GM20431 (cell line): ENCODE measurements around the gene LRMDA.

ENCODE experiments used
- in situ Hi-C: fragments of 300-500 bp; cut with MseI, MboI; formaldehyde crosslinking; loops from one replicate; pipeline ENCODE4 v1.15.0; 2020; ENCODE audit warnings: low sequenced_read_pairs; ENCODE audit not compliant: unreplicated experiment

Gene LRMDA

DNA sequence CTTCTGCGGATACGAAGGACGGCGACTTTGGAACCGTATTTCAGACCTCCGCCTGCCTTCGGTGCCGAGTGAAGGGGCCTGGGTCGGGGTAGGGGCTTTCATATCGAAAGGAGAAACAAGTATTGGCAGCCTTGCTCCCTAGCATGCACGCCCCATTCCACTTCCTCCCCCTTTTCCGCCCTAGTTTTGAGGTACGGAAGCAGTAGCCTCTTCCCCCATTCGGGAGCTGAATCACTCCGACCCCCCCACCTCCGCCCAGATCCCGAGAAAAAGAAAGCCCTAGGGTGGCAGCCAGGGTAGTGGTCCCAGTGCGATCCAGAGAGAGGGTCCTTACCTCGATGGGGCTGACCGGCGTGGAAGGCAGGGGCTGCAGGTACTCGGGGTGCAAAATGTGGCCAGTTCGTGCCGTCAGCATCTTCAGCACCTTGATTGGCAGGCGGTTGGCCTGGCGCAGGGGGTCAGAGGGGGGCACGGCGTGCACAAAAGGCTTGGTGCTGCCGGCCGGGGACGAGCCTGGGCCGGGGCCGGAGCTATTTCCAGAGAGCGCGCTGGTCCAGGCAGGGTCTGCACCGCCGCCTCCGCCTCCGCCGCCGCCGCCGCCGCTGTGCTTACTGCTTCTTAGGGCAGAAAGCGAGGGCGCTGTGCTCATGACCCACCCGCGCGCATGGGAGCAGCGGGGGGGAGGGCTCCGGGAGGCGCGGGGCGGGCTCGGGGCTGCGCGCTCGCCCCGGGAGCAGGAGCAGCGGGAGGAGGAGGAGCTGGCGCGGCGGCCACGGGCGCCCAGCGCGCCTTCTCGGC is 30.5 kb upstream of the LRMDA start:
- in situ Hi-C loops, result loop anchor here (25.0 kb wide), 1 partner anchor 211 kb away; no protein-coding TSS in a partner anchor

DNA sequence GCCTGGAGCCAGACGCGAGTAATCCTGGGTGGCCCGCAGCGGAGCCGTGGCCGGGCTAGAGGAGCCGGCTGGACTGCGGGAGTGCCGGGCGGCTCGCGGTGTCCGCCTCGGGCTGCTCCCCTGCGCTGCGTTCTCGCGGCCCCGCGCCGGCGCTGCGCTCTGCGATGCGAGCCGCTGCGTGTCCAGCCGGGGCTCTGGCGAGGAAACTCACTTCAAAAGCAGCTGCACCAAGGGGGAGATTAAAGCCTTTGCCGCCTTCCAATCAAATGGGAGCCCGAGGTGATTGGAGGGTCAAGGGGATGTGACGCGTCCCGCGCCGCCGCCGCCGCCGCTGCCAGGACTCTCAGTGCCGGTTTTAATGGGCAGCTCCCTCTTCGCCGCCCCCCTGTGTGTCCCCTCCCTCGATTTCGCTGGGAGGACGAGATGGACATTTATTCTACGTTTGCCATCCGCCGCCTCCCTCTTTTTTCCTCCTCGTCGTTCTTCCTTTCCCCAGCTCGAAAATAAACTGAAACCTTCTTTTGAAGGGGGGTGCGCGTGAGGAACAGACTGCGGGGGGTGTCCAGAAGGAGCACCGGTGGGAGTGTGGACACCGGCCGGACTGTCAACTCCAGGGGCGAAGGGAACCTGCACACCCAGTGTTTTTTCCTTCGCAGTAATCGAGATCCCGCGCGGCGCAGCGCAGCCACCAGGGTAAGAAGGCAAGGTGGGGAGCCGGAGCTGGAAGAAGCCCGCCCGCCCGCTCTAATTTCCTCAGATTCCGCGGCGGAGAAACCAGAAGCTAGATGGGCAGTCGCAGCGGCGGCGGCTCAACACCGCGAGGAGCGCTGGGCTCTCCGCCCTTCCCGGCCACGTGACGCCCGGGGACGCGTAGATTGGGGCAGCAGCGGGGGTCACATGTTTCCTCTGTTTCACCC is 29.6 kb upstream of the LRMDA start, which contains the start of gene ZNF503:
TSS of gene ZNF503 (minus strand) at position 196 of the 917 bp plus-strand sequence. CDS start 345 bp downstream, outside the sequence.
- in situ Hi-C loops, result loop anchor here (25.0 kb wide), 1 partner anchor 210 kb away; no protein-coding TSS in a partner anchor

DNA sequence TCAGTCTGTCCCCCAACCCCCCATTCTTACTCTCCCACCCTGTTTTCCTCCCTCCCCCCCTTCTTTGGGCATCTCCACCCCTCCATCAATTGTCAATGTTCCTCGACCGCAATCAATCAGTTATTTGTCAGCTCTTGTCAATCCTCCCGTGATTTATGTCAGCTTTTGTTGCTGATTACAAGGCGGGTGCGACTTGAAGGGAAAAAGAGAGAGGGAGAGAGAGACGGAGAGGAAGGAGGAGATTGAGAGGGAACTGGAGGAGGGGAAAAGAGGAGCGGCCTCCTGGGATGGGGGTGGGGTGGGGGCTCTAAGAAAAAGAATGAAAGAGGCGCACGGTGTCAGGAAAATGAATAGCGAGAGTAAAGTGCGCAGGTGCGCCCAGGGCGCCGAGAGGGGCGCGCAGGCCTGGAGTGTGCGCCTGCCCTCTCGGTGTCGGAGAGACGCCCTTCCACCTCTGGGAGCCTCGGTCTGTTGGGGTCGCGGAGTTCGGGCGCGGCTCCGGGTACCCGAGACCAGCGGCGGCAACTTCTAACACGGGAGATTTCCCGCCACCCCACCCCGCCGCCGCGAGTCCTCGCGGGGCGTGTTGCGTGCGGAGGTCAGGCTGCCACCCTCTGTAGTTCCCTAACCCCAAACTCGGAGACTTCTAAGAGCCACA is 28.8 kb upstream of the LRMDA start:
- in situ Hi-C loops, result loop anchor here (25.0 kb wide), 1 partner anchor 210 kb away; no protein-coding TSS in a partner anchor

DNA sequence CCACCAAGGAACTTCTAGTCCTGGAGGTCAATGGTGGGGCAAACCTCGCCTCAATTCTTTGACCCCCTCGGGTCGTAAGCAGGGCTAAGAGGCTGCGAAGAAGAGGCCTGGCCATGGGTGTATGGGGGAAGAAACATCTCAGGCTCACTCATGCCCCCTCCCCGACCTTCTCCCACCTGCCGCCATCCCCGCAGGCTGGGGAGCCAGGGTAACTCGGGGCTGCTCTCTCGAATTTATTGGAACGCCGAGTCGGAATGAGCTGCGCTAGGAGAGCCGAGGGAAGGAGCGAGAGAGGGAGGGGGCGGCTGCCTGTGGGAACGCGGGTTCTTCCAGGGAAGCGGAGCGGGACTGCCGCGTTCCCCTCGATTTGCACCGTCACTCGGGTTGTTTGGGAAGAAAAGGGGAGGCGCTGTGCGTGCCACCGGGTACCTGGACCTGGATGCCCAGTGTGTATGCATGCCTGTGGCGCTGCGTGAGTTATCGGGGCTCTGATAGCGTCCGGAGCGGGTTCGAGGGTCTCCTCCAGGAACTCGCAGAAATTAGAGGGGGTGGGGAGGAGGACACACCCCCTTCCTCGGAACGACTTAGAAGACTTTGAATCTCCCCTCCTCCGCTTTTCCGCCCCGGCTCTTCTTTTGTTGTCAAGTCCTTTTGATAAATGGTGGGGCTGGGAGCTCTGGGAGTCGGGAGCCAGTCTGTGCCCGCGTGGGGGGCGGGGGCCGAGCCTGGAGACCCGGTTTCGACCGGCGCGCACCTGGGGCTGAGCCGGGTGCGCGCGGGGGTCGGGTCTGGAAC is 28.1 kb upstream of the LRMDA start:
- in situ Hi-C loops, result loop anchor here (25.0 kb wide), 1 partner anchor 209 kb away; no protein-coding TSS in a partner anchor

DNA sequence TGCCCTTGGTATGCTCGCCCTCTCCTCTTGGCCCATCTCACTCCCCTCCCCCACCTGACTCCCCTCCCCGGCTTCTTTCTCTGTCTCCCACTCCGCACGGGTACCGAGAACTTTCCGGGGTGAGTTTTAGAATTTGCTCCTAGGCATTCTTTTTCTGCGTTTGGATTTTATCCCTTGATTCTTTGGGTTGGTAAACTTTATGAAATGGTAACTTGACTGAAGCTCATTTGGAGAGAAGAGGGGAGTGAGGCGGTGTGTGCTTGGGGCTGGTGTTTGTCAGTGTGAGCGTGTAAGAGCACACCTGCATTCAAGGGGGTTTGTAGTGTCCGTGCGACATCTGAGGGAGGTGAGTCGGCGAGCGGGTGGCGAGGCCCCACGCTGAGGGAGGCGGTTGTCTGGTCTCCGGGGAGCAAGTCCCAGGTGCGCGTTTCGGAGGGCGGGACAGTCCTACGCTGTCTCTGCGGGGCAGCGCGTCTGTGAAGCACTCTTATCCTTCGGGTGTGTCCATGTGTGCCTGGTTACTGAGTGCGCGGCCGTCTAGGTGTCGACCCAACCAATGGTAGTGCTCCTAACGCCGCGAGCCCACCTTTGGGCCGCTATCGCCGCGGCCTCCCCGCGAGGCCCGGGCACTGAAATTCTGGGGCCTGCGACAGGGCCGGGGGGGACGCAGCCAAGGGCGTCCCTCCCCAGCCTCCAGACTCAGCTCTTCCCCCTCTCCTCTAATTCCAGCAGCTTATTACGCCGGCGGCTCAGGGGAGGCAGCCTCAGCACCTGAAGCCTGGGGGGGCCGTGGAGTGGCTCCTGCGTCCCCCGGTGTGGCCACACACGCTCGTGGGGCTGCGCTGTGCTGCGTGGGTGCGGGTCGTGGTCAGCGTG is 27.2 kb upstream of the LRMDA start:
- in situ Hi-C loops, result loop anchor here (25.0 kb wide), 1 partner anchor 208 kb away; no protein-coding TSS in a partner anchor

DNA sequence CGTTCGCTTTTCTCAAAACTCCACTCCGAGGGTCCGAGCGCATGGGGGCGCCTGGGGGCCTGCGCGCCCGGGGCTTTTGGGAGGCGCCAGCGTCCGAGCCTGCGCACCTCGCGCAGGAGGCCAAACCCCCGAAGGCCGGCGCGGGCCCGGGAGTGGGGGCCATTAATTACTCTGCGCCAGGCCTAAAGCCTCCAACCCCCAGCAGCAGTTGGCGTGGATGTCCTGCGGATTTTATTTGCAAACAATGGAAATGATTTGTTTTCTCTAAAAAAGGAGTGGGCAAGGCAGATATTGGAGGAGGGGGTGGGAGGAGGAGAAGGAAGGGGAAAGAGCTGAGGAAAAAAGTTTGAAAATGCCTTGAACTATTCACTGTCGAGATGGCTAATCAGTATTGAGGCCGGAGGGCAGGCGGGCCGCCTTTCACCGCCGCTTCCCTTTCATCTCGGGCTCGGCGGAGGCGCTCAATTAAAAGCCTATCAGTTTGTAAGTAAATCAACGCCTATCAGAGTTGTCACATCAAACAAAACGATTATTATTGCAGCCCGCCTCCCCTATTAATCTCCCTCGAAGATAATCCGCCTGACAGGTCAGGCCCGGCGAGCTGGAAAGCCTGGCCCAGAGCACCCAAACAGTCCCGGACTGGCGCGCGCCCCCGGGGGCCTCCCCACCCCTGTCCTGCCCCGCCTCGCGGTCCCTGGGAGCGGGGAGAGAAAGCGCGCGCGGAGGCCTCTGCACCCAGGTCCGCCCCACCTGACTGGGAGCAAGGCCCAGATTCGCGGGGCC is 26.4 kb upstream of the LRMDA start:
- in situ Hi-C loops, result loop anchor here (25.0 kb wide), 1 partner anchor 207 kb away; no protein-coding TSS in a partner anchor

DNA sequence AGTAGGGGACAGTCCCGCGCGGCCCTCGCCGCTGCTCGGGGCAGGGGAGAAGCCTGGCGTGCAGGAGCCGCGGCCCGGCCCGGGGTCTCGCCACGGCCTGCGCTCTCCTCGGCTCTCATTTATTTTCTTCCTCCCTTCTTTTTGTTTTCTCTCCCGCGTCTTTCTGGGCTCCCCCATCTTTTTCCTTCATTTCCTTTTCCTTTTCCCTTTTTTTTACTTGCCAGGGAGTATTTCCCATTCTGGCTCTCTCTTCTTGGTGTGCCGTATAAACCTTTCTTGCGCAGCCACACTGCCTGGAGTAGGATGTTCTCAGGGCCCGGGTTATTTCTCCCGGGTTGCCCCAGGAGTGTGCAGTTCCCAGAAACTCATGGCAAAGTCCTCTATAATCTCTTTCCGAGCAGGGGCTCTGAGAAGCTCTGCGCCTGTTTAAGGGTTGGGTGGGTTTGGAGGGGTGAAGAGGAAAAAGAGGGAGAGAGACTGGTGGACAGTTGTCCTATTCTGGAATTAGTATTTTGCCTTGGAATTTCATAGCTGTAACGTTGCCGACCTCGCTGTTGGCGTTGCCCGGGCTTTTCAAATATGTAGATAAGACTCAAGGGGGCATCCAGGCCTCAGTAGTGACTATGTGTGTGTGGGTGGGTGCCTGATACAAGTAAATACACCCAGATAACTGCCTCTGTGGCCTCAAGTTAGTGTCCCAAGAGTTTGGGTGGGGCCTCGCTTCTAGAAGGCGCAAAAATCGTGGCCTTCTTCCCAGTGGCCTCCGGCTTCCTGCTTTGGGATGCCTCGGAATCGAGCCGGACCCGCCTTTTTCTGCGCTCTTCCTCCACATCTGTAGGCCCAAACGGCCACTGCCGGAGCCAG is 25.6 kb upstream of the LRMDA start:
- in situ Hi-C loops, result loop anchor here (25.0 kb wide), 1 partner anchor 206 kb away; no protein-coding TSS in a partner anchor

DNA sequence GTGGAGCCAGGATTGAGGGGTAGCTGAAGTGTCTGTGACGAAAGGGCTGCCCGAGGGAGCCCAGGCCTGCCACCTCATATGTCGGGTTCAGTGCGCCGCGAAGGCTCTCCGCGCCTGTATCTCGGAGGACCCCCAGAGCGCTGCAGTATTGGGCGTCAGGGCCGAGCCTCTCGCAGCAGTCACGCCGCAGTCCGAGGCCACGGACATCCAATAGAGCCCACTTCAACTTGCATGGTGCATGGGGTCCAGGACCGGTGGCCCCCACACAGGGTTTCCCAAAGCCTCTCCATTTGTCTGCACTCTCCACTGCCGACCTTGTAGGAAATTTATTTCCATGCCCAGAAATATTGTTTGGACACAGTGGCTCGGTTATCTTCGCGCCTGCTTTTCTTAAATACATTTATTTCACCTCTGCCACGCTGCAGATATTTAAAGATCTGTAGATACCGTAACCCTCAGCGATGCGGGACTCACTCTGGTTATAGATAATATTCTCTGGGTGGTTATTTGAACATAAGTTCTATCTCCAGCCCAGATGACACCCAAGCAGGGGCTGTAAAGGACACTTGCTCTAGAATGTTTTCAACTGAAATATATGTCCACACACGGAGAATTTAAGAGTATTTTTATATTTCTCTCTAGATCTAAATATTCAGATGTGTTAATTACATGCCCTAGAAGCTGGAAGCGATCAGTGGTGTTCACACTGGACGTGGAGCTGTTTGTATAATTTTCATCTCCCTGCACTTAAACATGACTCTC is 24.8 kb upstream of the LRMDA start:
- in situ Hi-C loops, result loop anchor here (25.0 kb wide), 1 partner anchor 206 kb away; no protein-coding TSS in a partner anchor

DNA sequence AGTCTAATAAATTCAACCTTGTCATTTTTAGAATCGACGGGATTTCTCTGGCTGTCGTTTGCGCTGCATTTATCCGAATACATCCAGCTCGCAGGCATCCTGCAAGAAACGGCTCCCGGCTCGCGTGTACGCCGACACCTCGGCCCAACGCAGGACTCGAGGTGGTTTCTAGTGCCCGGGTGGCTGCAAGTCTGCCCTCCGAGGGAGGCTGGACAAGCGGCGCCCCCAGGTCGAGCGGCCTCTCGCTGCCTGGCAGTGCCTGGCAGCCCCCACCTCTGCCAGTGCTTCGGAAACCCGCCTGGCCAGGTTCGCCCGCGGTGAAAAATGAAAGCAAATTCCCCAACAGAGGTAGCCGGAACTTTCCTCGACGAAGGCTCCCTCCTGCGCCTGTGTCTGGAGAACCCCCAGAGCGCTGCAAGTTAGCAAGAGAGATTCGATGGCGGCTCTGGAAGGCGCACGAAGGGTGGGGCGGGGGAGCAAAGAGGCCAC is 24.2 kb upstream of the LRMDA start:
- in situ Hi-C loops, result loop anchor here (25.0 kb wide), 1 partner anchor 205 kb away; no protein-coding TSS in a partner anchor

DNA sequence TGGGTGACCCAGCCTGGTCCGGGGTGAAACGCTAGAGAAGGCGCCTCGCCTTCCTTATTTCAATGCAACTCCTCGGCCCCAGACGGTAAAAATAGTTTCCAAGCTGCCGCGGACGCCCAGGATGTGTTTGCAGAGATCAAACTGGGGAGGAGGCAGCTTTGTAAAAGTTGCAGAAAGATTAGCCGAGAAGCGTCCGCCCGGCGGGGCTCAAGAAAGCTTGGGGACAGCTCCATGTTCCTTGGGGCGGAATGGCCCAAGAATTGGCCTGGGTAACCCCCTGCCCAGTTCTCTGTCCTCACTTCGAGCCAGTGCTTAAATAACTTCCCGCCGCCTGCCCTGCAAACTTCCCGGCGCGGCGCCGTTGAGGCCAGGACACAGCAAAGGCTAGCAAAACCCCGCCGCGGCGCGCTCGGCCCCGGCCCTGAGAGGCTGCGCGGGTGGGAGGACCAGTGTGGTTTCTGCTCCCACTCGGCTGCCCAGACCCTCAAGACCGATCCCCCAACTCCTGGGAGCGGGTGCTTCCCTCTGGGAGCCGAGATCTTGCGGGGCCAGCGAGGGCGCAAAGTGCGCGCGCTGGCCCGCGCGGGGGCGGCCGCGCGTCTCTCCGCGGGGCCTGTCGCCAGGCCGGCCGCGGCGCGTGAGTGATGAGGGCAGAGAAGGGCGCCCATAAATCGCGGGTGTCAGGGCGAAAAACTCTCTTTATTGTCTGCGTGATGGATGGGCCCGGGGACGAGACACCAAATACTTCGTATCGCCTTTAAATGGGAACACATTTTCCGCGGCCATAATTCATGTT is 23.5 kb upstream of the LRMDA start:
- in situ Hi-C loops, result loop anchor here (25.0 kb wide), 1 partner anchor 204 kb away; no protein-coding TSS in a partner anchor

DNA sequence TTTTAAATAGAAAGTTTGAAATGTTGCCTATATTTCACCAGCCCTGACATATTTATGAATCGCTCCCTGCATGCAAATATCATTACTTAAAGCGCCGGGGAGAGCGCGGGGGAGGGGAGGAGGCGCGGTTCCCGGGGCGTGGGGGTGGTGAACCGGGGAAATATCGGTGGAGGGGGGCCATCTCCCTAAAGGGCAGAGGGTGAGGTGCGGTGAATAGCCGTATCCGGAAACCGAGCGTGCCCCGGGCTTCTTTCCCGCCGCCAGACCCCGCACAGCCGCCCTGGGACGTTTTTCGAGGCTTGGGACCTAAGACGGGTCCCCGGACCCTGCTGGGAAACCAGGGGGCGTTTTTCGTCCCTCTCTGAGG is 22.9 kb upstream of the LRMDA start:
- in situ Hi-C loops, result loop anchor here (25.0 kb wide), 1 partner anchor 204 kb away; no protein-coding TSS in a partner anchor

DNA sequence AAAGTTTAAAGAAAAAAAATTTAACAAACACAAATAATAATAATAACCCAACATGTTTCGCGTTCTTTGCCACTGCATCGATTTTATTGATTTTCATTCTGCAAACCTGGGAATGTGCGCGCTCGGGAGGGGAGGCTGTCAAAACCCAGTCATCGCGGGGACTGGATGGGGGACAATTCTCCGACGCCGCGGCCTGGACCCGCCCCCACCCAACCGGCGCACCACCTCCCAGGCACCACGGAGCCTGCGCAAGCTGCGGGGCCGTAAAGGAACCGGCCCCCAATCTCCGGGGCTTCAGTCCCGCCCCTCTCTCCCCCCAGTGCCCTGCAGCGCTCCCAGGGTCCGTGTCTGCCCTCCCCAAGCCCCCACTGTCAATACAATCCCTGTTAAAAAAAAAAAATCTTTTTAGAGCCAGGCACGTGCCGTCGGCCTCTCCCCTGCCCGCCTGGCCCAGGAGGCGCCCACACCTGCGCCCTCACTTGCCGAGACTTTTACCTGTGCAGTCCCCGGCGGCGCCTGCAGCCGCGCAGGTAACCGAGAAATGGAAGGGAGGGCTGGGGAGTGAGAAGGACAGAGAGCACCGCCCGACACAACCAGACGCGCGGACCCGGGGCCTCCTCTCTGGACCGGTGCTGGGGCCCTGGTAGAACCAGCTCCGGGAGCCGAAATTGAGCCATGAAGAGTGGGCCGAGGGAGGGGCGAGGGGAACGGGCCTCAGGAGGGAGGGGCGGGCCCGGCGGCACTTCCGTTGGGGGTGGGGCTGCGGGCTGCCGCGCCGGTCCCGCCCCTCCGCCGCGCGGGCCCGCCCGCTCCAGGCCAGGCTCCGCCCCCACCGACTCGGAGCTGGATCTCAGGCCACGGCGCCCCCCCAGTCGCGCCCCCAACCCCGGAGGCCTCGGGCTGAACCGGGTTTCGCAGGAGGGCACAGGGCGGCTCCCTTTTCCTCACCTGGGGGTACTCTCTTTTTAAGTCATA is 22.2 kb upstream of the LRMDA start:
- in situ Hi-C loops, result loop anchor here (25.0 kb wide), 1 partner anchor 203 kb away; no protein-coding TSS in a partner anchor
